HG03342 (cell line): ENCODE measurements around the gene AQP12B.
"Not testable (repeated sequence)": the region's sequence is repeated elsewhere in the genome, so short reads cannot be mapped to it uniquely, and the experiment has no call there.

ENCODE experiments used
- ATAC-seq: cut with Tn5 transposase; IDR thresholded peaks from one replicate; pipeline ENCODE4 v1.9.1; 2021; ENCODE audit warnings: mild to moderate bottlenecking, moderate library complexity; ENCODE audit not compliant: unreplicated experiment

Gene AQP12B

GRCh38 chr2:240701736-240702639, 19.3 kb upstream of the AQP12B start:
- no peak for ATAC-seq

- no peak for ATAC-seq
Measured at GRCh38 chr2:240701091-240701735, 18.5 kb upstream of the AQP12B start.

GRCh38 chr2:240700616-240701015, 17.9 kb upstream of the AQP12B start:
- not testable (repeated sequence) for ATAC-seq

GRCh38 chr2:240699835-240700234, 17.1 kb upstream of the AQP12B start:
- ATAC-seq: not testable (repeated sequence)

- not testable (repeated sequence) for ATAC-seq
Measured at GRCh38 chr2:240698852-240699561, 16.3 kb upstream of the AQP12B start.

- ATAC-seq: not testable (repeated sequence)
Measured at GRCh38 chr2:240696469-240696868, 13.8 kb upstream of the AQP12B start.

GRCh38 chr2:240695593-240695992, 12.9 kb upstream of the AQP12B start:
- ATAC-seq: not testable (repeated sequence)

GRCh38 chr2:240694304-240694703, 11.6 kb upstream of the AQP12B start:
- not testable (repeated sequence) for ATAC-seq

GRCh38 chr2:240692583-240693561, 10.2 kb upstream of the AQP12B start:
- not testable (repeated sequence) for ATAC-seq

- not testable (repeated sequence) for ATAC-seq
Measured at GRCh38 chr2:240691631-240692420, 9.1 kb upstream of the AQP12B start, which contains the start of gene AQP12A. AQP12A (plus strand) TSS chr2:240691866; CDS start chr2:240691914, 48 bp downstream.

- ATAC-seq: not testable (repeated sequence)
Measured at GRCh38 chr2:240691075-240691427, 8.4 kb upstream of the AQP12B start.

GRCh38 chr2:240690421-240691074, 7.9 kb upstream of the AQP12B start:
- ATAC-seq: not testable (repeated sequence)

- no peak for ATAC-seq
Measured at GRCh38 chr2:240689975-240690374, 7.3 kb upstream of the AQP12B start.

GRCh38 chr2:240688553-240688919, 5.9 kb upstream of the AQP12B start:
- no peak for ATAC-seq

GRCh38 chr2:240687741-240688552, 5.3 kb upstream of the AQP12B start:
- ATAC-seq: no peak

GRCh38 chr2:240687045-240687740, 4.5 kb upstream of the AQP12B start:
- no peak for ATAC-seq

GRCh38 chr2:240686460-240686859, 3.8 kb upstream of the AQP12B start:
- ATAC-seq: no peak
